ENCODE results near the gene C7orf57.

Gene C7orf57

DNA sequence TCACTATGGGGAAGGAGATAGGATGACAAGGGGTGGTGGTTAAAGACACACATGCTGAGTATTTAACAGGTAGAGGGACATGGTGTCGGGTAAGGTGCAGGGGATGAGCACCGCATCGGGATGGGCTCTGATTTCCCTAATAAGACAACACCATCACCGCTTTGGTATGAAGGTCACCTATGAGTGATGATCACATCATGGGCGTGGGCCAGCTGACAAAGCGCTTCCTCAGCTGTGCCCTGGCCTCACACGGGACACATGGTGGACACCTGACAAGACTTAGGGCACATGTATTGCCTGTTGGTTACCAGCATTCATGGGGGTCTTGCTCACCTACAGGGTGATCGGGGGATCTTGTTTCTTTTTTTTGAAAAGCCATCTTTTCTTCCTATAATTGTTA lies 12.8 kb downstream of the C7orf57 start:
- no peak overlapping the region for H3K27ac ChIP-seq (ENCODE audit: insufficient read depth, low read length, poor library complexity, severe bottlenecking)
- H3K4me3 ChIP-seq (ENCODE audit: insufficient read depth, low read depth, low read length, poor library complexity, severe bottlenecking) = no peak overlapping the region
- H3K36me3 ChIP-seq (ENCODE audit: control insufficient read depth, insufficient read depth, low read length) = no peaks in the 10 kb centered on the region
- no peaks in the 10 kb centered on the region for H3K9me3 ChIP-seq (ENCODE audit: control insufficient read depth, low read length)
- H3K4me1 ChIP-seq (ENCODE audit: control insufficient read depth, insufficient read depth, low read length, poor library complexity, severe bottlenecking) = no peaks in the 10 kb centered on the region
- no peak for DNase-seq
- H3K27me3 ChIP-seq (replicated peaks; ENCODE audit: control insufficient read depth, insufficient read depth, low read length, poor library complexity, severe bottlenecking) = no peaks in the 10 kb centered on the region

DNA sequence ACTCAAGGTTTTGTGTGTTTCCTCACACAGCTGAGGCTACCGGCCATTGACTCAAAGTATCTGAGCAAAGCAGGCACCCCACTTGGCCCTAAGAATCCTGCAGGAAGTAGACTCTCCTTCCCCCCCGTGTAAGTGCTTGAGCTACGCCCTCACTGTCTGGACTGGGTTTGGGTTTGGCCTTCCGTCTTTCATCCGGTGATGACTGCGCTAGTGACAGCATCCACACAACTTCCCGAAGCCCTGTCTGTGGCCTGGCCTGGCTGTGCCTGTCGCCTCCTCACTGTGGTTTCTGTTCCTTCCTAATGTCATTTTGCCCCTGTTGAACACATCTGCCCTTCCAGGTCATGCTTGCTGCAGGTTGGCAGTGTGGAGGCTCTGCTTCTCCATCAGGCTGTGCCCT lies 14.5 kb downstream of the C7orf57 start:
- Histone ChIP-seq H3K9me3 (ENCODE audit: control insufficient read depth, low read length) (no peaks in the 10 kb centered on the region), H3K36me3 (ENCODE audit: control insufficient read depth, insufficient read depth, low read length) (no peaks in the 10 kb centered on the region), H3K27me3 (replicated peaks; ENCODE audit: control insufficient read depth, insufficient read depth, low read length, poor library complexity, severe bottlenecking) (no peaks in the 10 kb centered on the region), H3K4me3 (ENCODE audit: insufficient read depth, low read depth, low read length, poor library complexity, severe bottlenecking) (no peak overlapping the region), H3K4me1 (ENCODE audit: control insufficient read depth, insufficient read depth, low read length, poor library complexity, severe bottlenecking) (no peaks in the 10 kb centered on the region), H3K27ac (ENCODE audit: insufficient read depth, low read length, poor library complexity, severe bottlenecking) (no peak overlapping the region)
- no peak for DNase-seq

GRCh38 chr7:48052748-48053147 lies 17.4 kb downstream of the C7orf57 start:
- Histone ChIP-seq H3K36me3 (ENCODE audit: control insufficient read depth, insufficient read depth, low read length) (no peaks in the 10 kb centered on the region), H3K4me3 (ENCODE audit: insufficient read depth, low read depth, low read length, poor library complexity, severe bottlenecking) (no peak overlapping the region), H3K4me1 (ENCODE audit: control insufficient read depth, insufficient read depth, low read length, poor library complexity, severe bottlenecking) (no peaks in the 10 kb centered on the region), H3K27me3 (replicated peaks; ENCODE audit: control insufficient read depth, insufficient read depth, low read length, poor library complexity, severe bottlenecking) (no peaks in the 10 kb centered on the region), H3K27ac (ENCODE audit: insufficient read depth, low read length, poor library complexity, severe bottlenecking) (no peak overlapping the region), H3K9me3 (ENCODE audit: control insufficient read depth, low read length) (no peaks in the 10 kb centered on the region)
- no peak for DNase-seq

- no peak for DNase-seq
- H3K4me3 ChIP-seq (ENCODE audit: insufficient read depth, low read depth, low read length, poor library complexity, severe bottlenecking) = no peak overlapping the region
- H3K27ac ChIP-seq (ENCODE audit: insufficient read depth, low read length, poor library complexity, severe bottlenecking) = no peak overlapping the region
- no peaks in the 10 kb centered on the region for H3K4me1 ChIP-seq (ENCODE audit: control insufficient read depth, insufficient read depth, low read length, poor library complexity, severe bottlenecking)
- H3K9me3 ChIP-seq (ENCODE audit: control insufficient read depth, low read length) = no peaks in the 10 kb centered on the region
- H3K36me3 ChIP-seq (ENCODE audit: control insufficient read depth, insufficient read depth, low read length) = no peaks in the 10 kb centered on the region
- no peaks in the 10 kb centered on the region for H3K27me3 ChIP-seq (replicated peaks; ENCODE audit: control insufficient read depth, insufficient read depth, low read length, poor library complexity, severe bottlenecking)
These were observed 18.4 kb downstream of the C7orf57 start for GRCh38 chr7:48053736-48054135.

GRCh38 chr7:48058990-48059389 lies 23.6 kb downstream of the C7orf57 start:
- no peak for DNase-seq
- no peaks in the 10 kb centered on the region for H3K9me3 ChIP-seq (ENCODE audit: control insufficient read depth, low read length)
- H3K4me3 ChIP-seq (ENCODE audit: insufficient read depth, low read depth, low read length, poor library complexity, severe bottlenecking) = no peak overlapping the region
- no peaks in the 10 kb centered on the region for H3K4me1 ChIP-seq (ENCODE audit: control insufficient read depth, insufficient read depth, low read length, poor library complexity, severe bottlenecking)
- H3K36me3 ChIP-seq (ENCODE audit: control insufficient read depth, insufficient read depth, low read length) = no peaks in the 10 kb centered on the region
- H3K27ac ChIP-seq (ENCODE audit: insufficient read depth, low read length, poor library complexity, severe bottlenecking) = no peak overlapping the region
- H3K27me3 ChIP-seq (replicated peaks; ENCODE audit: control insufficient read depth, insufficient read depth, low read length, poor library complexity, severe bottlenecking) = no peaks in the 10 kb centered on the region

DNA sequence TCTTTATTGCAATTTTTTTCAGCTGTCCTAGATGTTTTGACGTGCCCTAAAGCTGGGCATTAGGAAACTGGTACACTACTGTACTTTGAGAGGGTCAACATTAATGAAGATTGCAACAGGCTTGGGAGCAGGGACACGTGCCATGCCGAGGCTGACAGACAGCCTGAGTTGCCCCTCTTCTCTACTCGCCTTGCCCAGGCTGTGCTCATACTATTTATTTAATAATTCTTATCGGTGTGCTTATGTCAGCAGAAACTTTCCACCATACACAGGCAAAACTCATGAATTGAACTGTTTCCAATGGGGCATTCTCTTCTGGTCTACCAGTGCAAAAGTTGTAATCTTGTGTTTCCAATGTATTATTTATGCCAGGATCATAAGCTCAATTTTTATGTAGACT lies 24.4 kb downstream of the C7orf57 start:
- no peak for DNase-seq
- Histone ChIP-seq H3K27ac (ENCODE audit: insufficient read depth, low read length, poor library complexity, severe bottlenecking) (no peak overlapping the region), H3K27me3 (replicated peaks; ENCODE audit: control insufficient read depth, insufficient read depth, low read length, poor library complexity, severe bottlenecking) (no peaks in the 10 kb centered on the region), H3K36me3 (ENCODE audit: control insufficient read depth, insufficient read depth, low read length) (no peaks in the 10 kb centered on the region), H3K4me3 (ENCODE audit: insufficient read depth, low read depth, low read length, poor library complexity, severe bottlenecking) (no peak overlapping the region), H3K4me1 (ENCODE audit: control insufficient read depth, insufficient read depth, low read length, poor library complexity, severe bottlenecking) (no peaks in the 10 kb centered on the region), H3K9me3 (ENCODE audit: control insufficient read depth, low read length) (no peaks in the 10 kb centered on the region)

GRCh38 chr7:48063985-48064384 lies 28.6 kb downstream of the C7orf57 start:
- no peak overlapping the region for H3K4me3 ChIP-seq (ENCODE audit: insufficient read depth, low read depth, low read length, poor library complexity, severe bottlenecking)
- no peaks in the 10 kb centered on the region for H3K4me1 ChIP-seq (ENCODE audit: control insufficient read depth, insufficient read depth, low read length, poor library complexity, severe bottlenecking)
- no peaks in the 10 kb centered on the region for H3K9me3 ChIP-seq (ENCODE audit: control insufficient read depth, low read length)
- H3K27me3 ChIP-seq (replicated peaks; ENCODE audit: control insufficient read depth, insufficient read depth, low read length, poor library complexity, severe bottlenecking) = no peaks in the 10 kb centered on the region
- no peaks in the 10 kb centered on the region for H3K36me3 ChIP-seq (ENCODE audit: control insufficient read depth, insufficient read depth, low read length)
- H3K27ac ChIP-seq (ENCODE audit: insufficient read depth, low read length, poor library complexity, severe bottlenecking) = no peak overlapping the region
- DNase-seq = no peak

GRCh38 chr7:48067475-48067874 lies 32.1 kb downstream of the C7orf57 start:
- no peaks in the 10 kb centered on the region for H3K27me3 ChIP-seq (replicated peaks; ENCODE audit: control insufficient read depth, insufficient read depth, low read length, poor library complexity, severe bottlenecking)
- no peaks in the 10 kb centered on the region for H3K4me1 ChIP-seq (ENCODE audit: control insufficient read depth, insufficient read depth, low read length, poor library complexity, severe bottlenecking)
- no peaks in the 10 kb centered on the region for H3K36me3 ChIP-seq (ENCODE audit: control insufficient read depth, insufficient read depth, low read length)
- peaks cover 6% of the 10 kb centered on the region for H3K9me3 ChIP-seq (ENCODE audit: control insufficient read depth, low read length)
- no peak overlapping the region for H3K4me3 ChIP-seq (ENCODE audit: insufficient read depth, low read depth, low read length, poor library complexity, severe bottlenecking)
- no peak for DNase-seq
- no peak overlapping the region for H3K27ac ChIP-seq (ENCODE audit: insufficient read depth, low read length, poor library complexity, severe bottlenecking)

DNA sequence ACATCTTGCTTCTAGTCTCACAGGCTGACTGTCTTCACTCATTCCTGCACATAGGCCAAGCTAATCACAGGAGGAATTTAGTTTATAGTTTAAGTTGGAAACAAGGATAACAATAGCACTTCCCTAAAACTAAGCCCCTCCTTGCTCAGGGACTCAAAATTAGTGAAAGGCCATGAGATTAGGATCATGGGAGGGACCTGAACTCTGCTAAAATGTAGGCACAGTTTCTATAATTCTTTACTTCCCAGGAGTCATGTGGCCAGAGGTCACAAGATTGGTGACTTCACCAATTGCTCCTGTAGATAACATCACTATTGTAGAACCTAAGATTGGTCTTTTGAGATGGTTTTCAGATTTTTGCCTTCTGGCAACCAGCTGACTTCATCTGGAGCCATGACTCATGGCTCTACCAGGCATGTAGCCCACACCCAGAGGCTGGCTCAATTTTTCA lies 38.9 kb downstream of the C7orf57 start:
- Histone ChIP-seq H3K4me3 (ENCODE audit: insufficient read depth, low read depth, low read length, poor library complexity, severe bottlenecking) (no peak overlapping the region), H3K27me3 (replicated peaks; ENCODE audit: control insufficient read depth, insufficient read depth, low read length, poor library complexity, severe bottlenecking) (no peaks in the 10 kb centered on the region), H3K27ac (ENCODE audit: insufficient read depth, low read length, poor library complexity, severe bottlenecking) (no peak overlapping the region), H3K9me3 (ENCODE audit: control insufficient read depth, low read length) (peaks cover 6% of the 10 kb centered on the region), H3K36me3 (ENCODE audit: control insufficient read depth, insufficient read depth, low read length) (no peaks in the 10 kb centered on the region), H3K4me1 (ENCODE audit: control insufficient read depth, insufficient read depth, low read length, poor library complexity, severe bottlenecking) (no peaks in the 10 kb centered on the region)
- DNase-seq = no peak

GRCh38 chr7:48077423-48077822 lies 42.1 kb downstream of the C7orf57 start:
- Histone ChIP-seq H3K27ac (ENCODE audit: insufficient read depth, low read length, poor library complexity, severe bottlenecking) (no peak overlapping the region), H3K9me3 (ENCODE audit: control insufficient read depth, low read length) (peaks cover under 1% of the 10 kb centered on the region), H3K27me3 (replicated peaks; ENCODE audit: control insufficient read depth, insufficient read depth, low read length, poor library complexity, severe bottlenecking) (no peaks in the 10 kb centered on the region), H3K4me3 (ENCODE audit: insufficient read depth, low read depth, low read length, poor library complexity, severe bottlenecking) (no peak overlapping the region), H3K4me1 (ENCODE audit: control insufficient read depth, insufficient read depth, low read length, poor library complexity, severe bottlenecking) (no peaks in the 10 kb centered on the region), H3K36me3 (ENCODE audit: control insufficient read depth, insufficient read depth, low read length) (no peaks in the 10 kb centered on the region)
- DNase-seq = no peak

DNA sequence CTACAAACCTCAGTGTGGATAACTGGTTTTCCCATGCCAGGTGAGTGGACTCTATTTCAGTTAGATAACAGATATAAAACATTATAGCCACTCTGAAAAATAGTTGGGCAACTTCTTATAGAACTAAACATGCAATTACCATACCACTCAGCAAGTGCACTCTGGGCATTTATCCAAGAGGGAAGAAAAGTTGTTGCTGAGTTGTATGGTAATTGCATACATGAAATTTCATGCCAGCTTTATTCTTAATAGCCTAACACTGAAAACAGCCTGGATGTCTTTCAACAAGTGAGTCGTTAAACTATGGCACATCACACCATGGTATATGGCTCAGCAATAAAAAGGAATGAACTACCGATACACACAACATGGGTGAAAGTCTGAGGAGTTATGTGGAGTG lies 43.1 kb downstream of the C7orf57 start:
- Histone ChIP-seq H3K4me1 (ENCODE audit: control insufficient read depth, insufficient read depth, low read length, poor library complexity, severe bottlenecking) (peaks cover 4% of the 10 kb centered on the region), H3K27me3 (replicated peaks; ENCODE audit: control insufficient read depth, insufficient read depth, low read length, poor library complexity, severe bottlenecking) (no peaks in the 10 kb centered on the region), H3K4me3 (ENCODE audit: insufficient read depth, low read depth, low read length, poor library complexity, severe bottlenecking) (no peak overlapping the region), H3K9me3 (ENCODE audit: control insufficient read depth, low read length) (no peaks in the 10 kb centered on the region), H3K36me3 (ENCODE audit: control insufficient read depth, insufficient read depth, low read length) (no peaks in the 10 kb centered on the region), H3K27ac (ENCODE audit: insufficient read depth, low read length, poor library complexity, severe bottlenecking) (no peak overlapping the region)
- DNase-seq = no peak
